Esophagus (tissue), 2 donors: ENCODE measurements around the gene RGS19. TPM values are rescaled to one million over a fixed set of nuclear protein-coding genes. Genes with fewer than 3 reads are reported as not detected.
"Not testable (repeated sequence)": the region's sequence is repeated elsewhere in the genome, so short reads cannot be mapped to it uniquely, and the experiment has no call there.

Experiments used
- H3K27ac ChIP-seq, 2 donors: one replicate each; pipeline ENCODE4 v1.5.1; 2013; ENCODE audit warnings: low read depth in 2 of 2, mild to moderate bottlenecking in 2 of 2, inconsistent platforms in 1 of 2, low read length in 1 of 2, moderate library complexity in 1 of 2
- H3K27me3 ChIP-seq, 2 donors: one replicate each; pipeline ENCODE4 v1.6.1; 2013; ENCODE audit warnings: low read length in 2 of 2, control low read depth in 1 of 2, mild to moderate bottlenecking in 1 of 2; ENCODE audit not compliant: insufficient read depth in 2 of 2, control insufficient read depth in 1 of 2
- H3K36me3 ChIP-seq, 2 donors: one replicate each; pipeline ENCODE4 v1.6.1; 2013; ENCODE audit warnings: low read length in 1 of 2; ENCODE audit not compliant: control insufficient read depth in 2 of 2, insufficient read depth in 2 of 2
- H3K4me1 ChIP-seq, 2 donors: one replicate each; pipeline ENCODE4 v1.6.1; 2013; ENCODE audit warnings: low read length in 1 of 2; ENCODE audit not compliant: control insufficient read depth in 2 of 2, insufficient read depth in 2 of 2
- H3K4me3 ChIP-seq, 2 donors: one replicate each; pipeline ENCODE4 v1.5.1; 2013; ENCODE audit warnings: low read length in 2 of 2, mild to moderate bottlenecking in 2 of 2, low read depth in 1 of 2, moderate library complexity in 1 of 2
- H3K9me3 ChIP-seq, 2 donors: one replicate each; pipeline ENCODE4 v1.6.1; 2013; ENCODE audit warnings: mild to moderate bottlenecking in 2 of 2, low read depth in 1 of 2, low read length in 1 of 2, moderate library complexity in 1 of 2; ENCODE audit not compliant: control insufficient read depth in 2 of 2, insufficient read depth in 1 of 2
- WGBS, 2 donors: extraction: QIAGEN DNeasy Blood & Tissue Kit; methylation state at CpG; one replicate each; pipeline ENCODE4 v1.1.7; 2013; 5-methylcytosine and 5-hydroxymethylcytosine counted together
- polyA plus RNA-seq, 2 donors: library from polyadenylated mRNA; stranded (reverse); fragments of 200-250 nt; gene quantifications; one replicate each; pipeline ENCODE4 v1.2.3, GENCODE V29; 2013
- donor health status: healthy with polysubstance abuse.
- donor health status: Bipolar disorder and iron deficiency.

Gene RGS19
- polyA plus RNA-seq, 2 donors: 5.0 to 8.7 TPM

DNA sequence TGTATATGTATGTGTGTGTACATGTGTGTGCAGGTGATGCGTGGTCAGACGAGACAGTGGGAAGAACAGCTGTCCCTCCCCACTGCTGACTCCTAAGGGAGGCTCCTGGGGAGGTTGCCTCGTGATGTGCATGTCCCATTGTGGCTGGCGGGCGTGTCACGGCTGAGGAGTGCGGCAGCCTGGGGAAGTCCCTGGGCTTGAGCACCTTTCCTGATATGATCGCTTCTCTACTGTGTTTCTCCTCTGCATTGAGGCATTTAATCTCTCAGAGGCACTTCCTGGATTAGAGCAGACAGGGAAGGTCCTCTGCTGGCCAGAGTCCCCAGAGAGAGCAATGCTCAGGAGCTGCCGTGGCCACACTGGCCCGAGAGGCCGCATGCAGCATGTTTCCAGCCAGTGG, 16.6 kb upstream of the RGS19 start:
- Histone ChIP-seq H3K27me3 (no peaks in the 10 kb centered on the region), H3K4me3 (no peak overlapping the region), H3K4me1 (peaks cover 0 to 8% of the 10 kb centered on the region in 2 donors), H3K36me3 (no peaks in the 10 kb centered on the region), H3K27ac (no peak overlapping the region), H3K9me3 (no peaks in the 10 kb centered on the region)
- 72 to 74% methylated on average over 11 of the region's 11 CpGs for WGBS, 2 donors

- H3K4me3 ChIP-seq: no peak overlapping the region
- peaks cover 0 to 8% of the 10 kb centered on the region in 2 donors for H3K4me1 ChIP-seq
- H3K27ac ChIP-seq: no peak overlapping the region
- 61 to 78% methylated on average over 4 of the region's 4 CpGs for WGBS, 2 donors
- no peaks in the 10 kb centered on the region for H3K9me3 ChIP-seq
- H3K36me3 ChIP-seq: no peaks in the 10 kb centered on the region
- no peaks in the 10 kb centered on the region for H3K27me3 ChIP-seq
Observed at GRCh38 chr20:64095455-64095854, 16.1 kb upstream of the RGS19 start.

- Histone ChIP-seq H3K9me3 (no peaks in the 10 kb centered on the region), H3K36me3 (no peaks in the 10 kb centered on the region), H3K4me1 (peaks cover 0 to 8% of the 10 kb centered on the region in 2 donors), H3K27ac (no peak overlapping the region), H3K27me3 (no peaks in the 10 kb centered on the region), H3K4me3 (no peak overlapping the region)
- WGBS, 2 donors: 48 to 51% methylated on average over 9 of the region's 9 CpGs
Observed at GRCh38 chr20:64093013-64093503, 13.7 kb upstream of the RGS19 start.

- H3K27ac ChIP-seq: no peak overlapping the region
- peaks cover 0 to 8% of the 10 kb centered on the region in 2 donors for H3K4me1 ChIP-seq
- peaks cover 0 to 3% of the 10 kb centered on the region in 2 donors for H3K9me3 ChIP-seq
- no peaks in the 10 kb centered on the region for H3K27me3 ChIP-seq
- H3K36me3 ChIP-seq: no peaks in the 10 kb centered on the region
- 36 to 42% methylated on average over 27 of the region's 27 CpGs for WGBS, 2 donors
- H3K4me3 ChIP-seq: no peak overlapping the region
Observed at GRCh38 chr20:64092258-64093012, 13.1 kb upstream of the RGS19 start.

DNA sequence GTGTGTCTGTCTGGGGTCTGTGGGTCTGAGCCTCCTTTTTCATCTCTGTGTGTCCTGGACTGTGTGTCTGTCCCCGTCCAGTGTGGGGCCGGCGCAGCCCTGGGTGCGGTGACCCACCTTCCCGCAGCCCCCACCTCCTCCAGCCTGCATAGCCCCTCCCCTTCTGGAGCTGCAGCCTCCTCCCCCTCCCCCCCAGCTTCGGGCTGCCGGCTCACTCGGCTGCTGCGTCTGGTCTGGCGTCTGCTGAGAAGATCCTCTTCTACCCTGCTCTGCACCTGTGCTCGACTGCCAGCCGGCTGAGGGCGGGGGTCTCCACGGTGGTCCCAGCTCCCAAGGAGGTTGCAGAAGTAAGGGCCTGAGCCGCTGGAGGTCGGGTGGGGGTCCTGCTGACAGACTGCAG, 12.5 kb upstream of the RGS19 start:
- Histone ChIP-seq H3K27me3 (no peaks in the 10 kb centered on the region), H3K27ac (no peak overlapping the region), H3K36me3 (no peaks in the 10 kb centered on the region), H3K4me1 (peaks cover 0 to 8% of the 10 kb centered on the region in 2 donors), H3K4me3 (no peak overlapping the region), H3K9me3 (peaks cover 0 to 3% of the 10 kb centered on the region in 2 donors)
- 22 to 25% methylated on average over 16 of the region's 16 CpGs for WGBS, 2 donors

GRCh38 chr20:64091340-64091739, 12.0 kb upstream of the RGS19 start:
- no peaks in the 10 kb centered on the region for H3K27me3 ChIP-seq
- H3K27ac ChIP-seq: no peak overlapping the region
- H3K36me3 ChIP-seq: no peaks in the 10 kb centered on the region
- H3K4me3 ChIP-seq: no peak overlapping the region
- WGBS, 2 donors: 75 to 80% methylated on average over 19 of the region's 19 CpGs
- peaks cover 0 to 8% of the 10 kb centered on the region in 2 donors for H3K4me1 ChIP-seq
- peaks cover 0 to 3% of the 10 kb centered on the region in 2 donors for H3K9me3 ChIP-seq

GRCh38 chr20:64090165-64090564, 10.8 kb upstream of the RGS19 start:
- no peaks in the 10 kb centered on the region for H3K27me3 ChIP-seq
- no peak overlapping the region for H3K4me3 ChIP-seq
- H3K9me3 ChIP-seq: peaks cover 0 to 3% of the 10 kb centered on the region in 2 donors
- peaks cover 0 to 8% of the 10 kb centered on the region in 2 donors for H3K4me1 ChIP-seq
- no peaks in the 10 kb centered on the region for H3K36me3 ChIP-seq
- no peak overlapping the region for H3K27ac ChIP-seq
- WGBS, 2 donors: 46 to 59% methylated on average over 10 of the region's 10 CpGs

DNA sequence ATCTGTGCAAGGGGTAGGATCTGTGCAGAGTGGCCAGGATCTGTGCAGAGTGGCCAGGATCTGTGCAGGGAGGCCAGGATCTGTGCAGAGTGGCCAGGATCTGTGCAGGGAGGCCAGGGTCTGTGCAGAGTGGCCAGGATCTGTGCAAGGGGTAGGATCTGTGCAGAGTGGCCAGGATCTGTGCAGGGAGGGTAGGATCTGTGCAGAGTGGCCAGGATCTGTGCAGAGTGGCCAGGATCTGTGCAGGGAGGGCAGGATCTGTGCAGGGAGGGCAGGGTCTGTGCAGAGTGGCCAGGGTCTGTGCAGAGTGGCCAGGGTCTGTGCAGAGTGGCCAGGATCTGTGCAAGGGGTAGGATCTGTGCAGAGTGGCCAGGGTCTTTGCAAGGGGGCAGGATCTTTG, 9.3 kb upstream of the RGS19 start:
- not testable (repeated sequence) for H3K9me3 ChIP-seq, H3K27ac ChIP-seq, H3K4me3 ChIP-seq, H3K27me3 ChIP-seq, H3K36me3 ChIP-seq
- H3K4me1 ChIP-seq: peaks cover 0 to 11% of the 10 kb centered on the region in 2 donors

GRCh38 chr20:64087226-64087825, 8.0 kb upstream of the RGS19 start:
- H3K4me3 ChIP-seq, H3K27me3 ChIP-seq, H3K9me3 ChIP-seq, H3K27ac ChIP-seq, H3K36me3 ChIP-seq: not testable (repeated sequence)
- H3K4me1 ChIP-seq: peaks cover 0 to 13% of the 10 kb centered on the region in 2 donors
- 93 to 99% methylated on average over 6 of the region's 36 CpGs for WGBS, 2 donors

GRCh38 chr20:64086801-64087200, 7.5 kb upstream of the RGS19 start:
- H3K4me1 ChIP-seq: peaks cover 0 to 8% of the 10 kb centered on the region in 2 donors
- no peaks in the 10 kb centered on the region for H3K36me3 ChIP-seq
- 68 to 80% methylated on average over 7 to 9 of the region's 11 CpGs for WGBS, 2 donors
- no peaks in the 10 kb centered on the region for H3K27me3 ChIP-seq
- no peak overlapping the region for H3K27ac ChIP-seq
- peaks cover 0 to 3% of the 10 kb centered on the region in 2 donors for H3K9me3 ChIP-seq
- no peak overlapping the region for H3K4me3 ChIP-seq
